NCI-H345 (cell line): ENCODE results near the gene TPD52L3.

Experiments
- DNase-seq: peaks from one replicate; lab custom pipeline; 2025; lab: John Stamatoyannopoulos, UW

TPD52L3 gene

GRCh38 chr9:6328103-6328502, at the start of gene TPD52L3:
Gene TPD52L3, plus strand, starts transcription at chr9:6328375. Its CDS starts 221 bp downstream, at chr9:6328596.
- DNase-seq = no peak

GRCh38 chr9:6301858-6302257, 26.3 kb upstream of the TPD52L3 start:
- no peak for DNase-seq

- DNase-seq = no peak
These were observed 25.8 kb upstream of the TPD52L3 start for GRCh38 chr9:6302417-6302816.

- no peak for DNase-seq
These were observed 23.9 kb upstream of the TPD52L3 start for GRCh38 chr9:6304232-6304631.

GRCh38 chr9:6305954-6306563, 22.1 kb upstream of the TPD52L3 start:
- peak; percentile 35 for DNase-seq

GRCh38 chr9:6307551-6308096, 20.6 kb upstream of the TPD52L3 start:
- DNase-seq = no peak

GRCh38 chr9:6330958-6331634, 2.9 kb downstream of the TPD52L3 start:
- DNase-seq = no peak

- DNase-seq = no peak
These were observed 6.1 kb downstream of the TPD52L3 start for GRCh38 chr9:6334305-6334704.

GRCh38 chr9:6348766-6349165, 20.6 kb downstream of the TPD52L3 start:
- no peak for DNase-seq

GRCh38 chr9:6351737-6352136, 23.6 kb downstream of the TPD52L3 start:
- no peak for DNase-seq

GRCh38 chr9:6354072-6354686, 26.0 kb downstream of the TPD52L3 start:
- DNase-seq = peak; percentile 57

- DNase-seq = no peak
These were observed 27.6 kb downstream of the TPD52L3 start for GRCh38 chr9:6355728-6356127.

- DNase-seq = no peak
These were observed 28.3 kb downstream of the TPD52L3 start for GRCh38 chr9:6356441-6356840.

GRCh38 chr9:6356904-6357303, 28.7 kb downstream of the TPD52L3 start:
- DNase-seq = no peak

- no peak for DNase-seq
These were observed 39.1 kb downstream of the TPD52L3 start for GRCh38 chr9:6367128-6367890.

- no peak for DNase-seq
These were observed 40.7 kb downstream of the TPD52L3 start for GRCh38 chr9:6368831-6369230.
